Measurements from ENCODE around the gene CFAP97. TPM values are rescaled to one million over a fixed set of nuclear protein-coding genes. Genes with fewer than 3 reads are reported as not detected.

The CFAP97 gene
- total RNA-seq, 2 donors from 2014 or later: 12.2 to 22.4 TPM

- Histone ChIP-seq H3K9ac (ENCODE audit: low read depth in 2 of 2, low read length in 2 of 2) (no peak overlapping the region), H3K27me3 (no peaks in the 10 kb centered on the region), H3K27ac (no peak overlapping the region), H3K4me1 (no peaks in the 10 kb centered on the region), H3K36me3 (no peaks in the 10 kb centered on the region), H3K9me3 (no peaks in the 10 kb centered on the region), H3K4me3 (no peak overlapping the region)
- intact Hi-C loops (cut with DNase I): no loop called here
- no peak for DNase-seq
- no peak for TF ChIP-seq CTCF (IDR thresholded peaks at IDR 0.05)
Measured at GRCh38 chr4:185109736-185110135, 94.1 kb downstream of the CFAP97 start.

Other genes starting within 250 kb of the CFAP97 start
- not detected for gene HELT, start 185.5 kb downstream of the CFAP97 start, total RNA-seq
- gene SLC25A4, start 60.7 kb downstream of the CFAP97 start, total RNA-seq: 10 to 100 TPM; 35.0 to 44.6 TPM
- gene SNX25, start 5.6 kb upstream of the CFAP97 start, total RNA-seq: 10 to 100 TPM; 13.3 to 30.6 TPM
- gene LRP2BP, start 191.9 kb upstream of the CFAP97 start, total RNA-seq: under 1 TPM; 0.30 to 0.42 TPM
- 10 to 100 TPM; 12.7 to 17.3 TPM for gene ANKRD37, start 192.8 kb upstream of the CFAP97 start, total RNA-seq
- 10 to 100 TPM; 22.0 to 23.5 TPM for gene UFSP2, start 222.0 kb upstream of the CFAP97 start, total RNA-seq